GM11168 (cell line): ENCODE results near the gene DCUN1D4.

Experiments used
- in situ Hi-C: fragments of 300-500 bp; cut with MboI; formaldehyde crosslinking; loops from one replicate; pipeline ENCODE4 v1.12.0; 2022; ENCODE audit warnings: low sequenced_read_pairs; ENCODE audit not compliant: unreplicated experiment

Gene DCUN1D4

DNA sequence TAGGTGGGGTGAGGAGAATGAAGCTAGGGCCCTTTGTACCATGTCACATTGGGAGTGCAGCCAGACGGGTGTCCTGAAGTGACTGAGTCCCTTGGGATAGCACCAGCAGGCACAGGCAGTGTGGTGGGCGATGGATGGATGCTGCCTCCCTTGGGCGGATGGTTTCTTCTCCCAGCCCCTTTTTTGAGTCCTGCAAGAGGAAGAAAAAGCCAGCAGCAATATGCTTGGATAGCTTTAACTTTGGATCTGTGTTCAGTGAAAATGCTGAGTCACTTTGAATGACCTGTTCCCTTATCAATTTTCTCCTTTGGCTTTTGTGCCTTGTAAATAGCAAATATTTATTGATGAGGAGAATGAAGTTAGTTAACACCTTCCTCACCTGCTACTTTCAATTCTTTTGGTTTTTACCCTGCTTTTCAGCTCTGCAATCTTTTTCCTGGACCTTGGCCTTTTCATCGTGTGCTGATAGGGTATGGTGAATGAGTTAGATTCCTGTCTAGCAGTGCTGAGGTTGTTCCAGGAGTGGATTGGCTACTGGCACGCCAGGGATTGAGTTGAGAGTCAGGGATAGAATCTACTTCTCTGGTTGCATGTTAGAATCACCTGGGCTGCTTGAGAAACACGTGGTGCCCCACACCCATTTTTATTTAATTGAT lies 10.2 kb downstream of the DCUN1D4 start:
- in situ Hi-C loops, result no loop called here

GRCh38 chr4:51855270-51855669 lies 12.3 kb downstream of the DCUN1D4 start:
- in situ Hi-C loops, result no loop called here

DNA sequence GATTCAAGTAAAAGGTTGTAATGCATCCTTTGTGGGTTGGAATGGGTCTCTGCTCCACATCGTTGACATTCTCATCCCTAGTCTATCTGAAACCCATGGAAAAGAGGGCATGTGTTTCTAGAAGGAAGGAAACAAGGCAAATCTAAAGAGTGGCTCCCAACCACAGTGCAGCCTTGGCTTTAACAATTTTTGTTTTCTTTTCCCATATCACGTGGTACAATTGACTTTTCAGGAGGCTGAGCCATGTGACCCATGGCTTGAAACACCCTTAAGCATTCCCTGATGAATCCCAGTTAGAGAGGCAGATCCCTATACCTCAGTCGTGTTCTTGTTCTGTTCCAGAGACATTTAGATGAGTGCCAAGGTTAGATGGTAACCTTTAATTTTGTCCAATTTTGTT lies 12.8 kb downstream of the DCUN1D4 start:
- in situ Hi-C loops, result no loop called here

DNA sequence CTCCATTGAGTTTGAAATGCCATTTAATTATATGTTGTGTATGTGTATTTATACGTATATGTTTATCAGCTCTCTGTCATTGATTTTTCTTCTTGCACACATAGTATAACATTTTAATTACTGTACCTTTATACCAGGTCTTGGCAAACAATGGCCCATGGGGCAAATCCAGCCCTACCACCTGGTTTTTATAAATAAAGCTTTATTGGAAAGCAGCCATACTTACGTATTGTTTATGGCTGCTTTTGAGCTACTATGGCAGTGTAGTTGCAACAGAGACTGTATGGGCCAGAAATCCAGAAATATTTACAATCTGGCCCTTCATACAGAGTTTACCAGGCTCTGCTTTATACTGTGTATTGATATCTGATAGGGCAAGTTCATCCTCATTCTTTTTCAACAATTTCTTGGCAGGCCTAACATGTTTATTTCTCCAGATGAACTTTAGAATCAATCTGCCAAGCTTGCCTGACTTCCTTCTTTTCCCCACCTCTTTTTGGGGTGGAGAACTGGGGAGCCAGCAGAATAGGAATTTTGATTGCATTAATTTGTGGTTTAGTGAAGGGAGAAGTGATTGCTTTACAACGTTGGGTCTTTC lies 15.8 kb downstream of the DCUN1D4 start:
- in situ Hi-C loops, result no loop called here

DNA sequence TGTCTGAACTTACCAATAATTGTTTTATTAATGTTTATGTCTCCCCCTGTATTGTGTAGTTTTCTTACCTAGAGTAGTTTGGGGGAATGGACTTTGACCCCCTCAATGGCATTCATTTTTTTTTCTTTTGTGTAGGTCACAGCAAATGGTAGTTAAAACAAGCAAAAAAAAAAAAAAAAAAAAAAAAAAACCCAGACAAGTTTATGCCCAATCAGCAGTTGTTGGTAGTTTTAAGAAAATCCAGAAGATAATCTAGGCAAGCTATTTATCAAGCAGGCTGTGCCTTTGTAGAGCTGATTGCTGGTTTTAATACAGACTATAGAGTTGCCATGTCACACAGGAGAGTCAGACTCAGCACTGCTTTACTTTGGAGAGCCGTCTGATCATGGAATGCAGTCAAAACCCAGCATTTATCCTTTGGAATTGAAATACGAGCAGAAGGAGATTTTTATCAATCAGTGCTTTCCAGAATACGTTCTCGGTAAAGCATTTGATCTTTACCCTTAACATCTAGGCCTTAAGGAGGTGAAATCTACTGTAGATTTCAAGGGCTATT lies 16.6 kb downstream of the DCUN1D4 start:
- in situ Hi-C loops, result no loop called here

DNA sequence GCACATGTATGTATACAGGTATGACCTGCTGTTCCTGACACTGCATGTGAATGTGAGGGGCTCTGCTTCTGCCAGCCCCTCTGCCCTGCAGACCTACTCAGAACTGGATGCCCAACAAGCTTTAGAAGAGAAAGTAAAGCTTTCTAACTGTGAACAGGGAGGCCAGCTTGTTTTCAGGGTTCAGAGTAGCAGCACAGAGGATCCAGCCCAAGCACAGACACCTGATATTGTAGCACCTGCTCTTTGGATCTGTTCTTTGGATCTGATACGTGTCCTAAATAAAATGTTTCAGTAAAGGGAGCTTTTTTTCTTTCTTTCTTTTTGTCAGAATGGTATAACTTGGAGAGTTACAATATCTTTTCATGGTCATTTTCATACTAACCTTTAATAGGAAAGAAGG lies 19.2 kb downstream of the DCUN1D4 start:
- in situ Hi-C loops, result no loop called here

- in situ Hi-C loops, result no loop called here
Observed at GRCh38 chr4:51862781-51863180, 19.8 kb downstream of the DCUN1D4 start.

DNA sequence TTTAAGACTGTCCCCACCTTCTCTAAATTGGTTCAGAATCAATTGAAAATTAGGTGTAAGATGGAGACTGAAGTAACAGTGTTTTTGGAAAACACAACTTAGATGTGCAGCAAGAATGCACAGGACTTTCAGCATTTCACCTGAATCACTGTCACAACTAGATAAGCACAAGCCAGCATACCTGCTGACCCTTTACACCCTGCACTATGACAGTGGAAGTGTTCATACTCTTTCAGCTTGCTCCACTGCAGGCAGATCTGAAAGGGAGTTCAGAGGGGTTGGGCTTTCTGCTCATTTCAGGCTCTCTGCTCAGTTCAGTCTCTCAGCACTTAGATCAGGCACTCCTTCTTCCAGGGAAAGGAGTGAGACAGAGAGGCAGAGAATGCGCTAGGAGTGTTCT lies 22.8 kb downstream of the DCUN1D4 start:
- in situ Hi-C loops, result no loop called here

- in situ Hi-C loops, result no loop called here
Observed at GRCh38 chr4:51866835-51867234, 23.9 kb downstream of the DCUN1D4 start.

DNA sequence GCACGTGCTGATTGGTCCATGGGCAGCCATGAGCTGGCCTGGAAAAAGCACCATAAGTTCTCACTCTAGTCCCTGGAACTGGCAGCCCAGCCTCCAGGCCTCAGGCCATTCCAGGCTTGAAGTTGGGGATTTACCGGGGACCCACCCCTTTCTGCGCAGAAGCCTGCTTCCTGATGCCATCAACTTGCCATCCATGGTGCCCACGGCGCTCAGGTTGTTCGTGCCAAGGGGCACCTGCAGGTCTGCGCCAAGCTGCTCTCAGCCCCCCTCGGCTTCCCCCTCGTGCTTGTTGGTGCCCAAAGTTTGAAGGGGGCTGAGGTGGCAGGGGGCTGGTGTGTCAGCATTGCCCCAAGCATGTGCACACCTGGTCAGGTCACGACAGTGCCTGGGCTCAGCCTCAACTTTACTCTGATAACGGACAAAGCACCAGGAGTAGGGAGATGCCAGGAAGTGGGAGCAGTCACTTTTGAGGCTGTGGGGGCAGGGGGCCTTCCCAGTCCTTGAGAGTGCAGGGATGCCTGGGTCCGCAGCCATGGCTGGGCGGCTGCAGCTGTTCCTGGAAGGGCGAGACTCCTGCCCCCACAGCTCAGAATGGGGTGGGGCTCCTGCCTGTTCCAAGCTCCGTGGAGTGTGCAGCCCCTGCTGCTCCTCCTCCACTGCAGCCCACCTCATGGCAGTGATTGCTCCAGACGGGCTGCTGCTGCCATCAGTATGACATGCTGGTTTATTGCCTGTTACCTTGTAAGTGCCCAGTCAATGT lies 24.9 kb downstream of the DCUN1D4 start:
- in situ Hi-C loops, result no loop called here

DNA sequence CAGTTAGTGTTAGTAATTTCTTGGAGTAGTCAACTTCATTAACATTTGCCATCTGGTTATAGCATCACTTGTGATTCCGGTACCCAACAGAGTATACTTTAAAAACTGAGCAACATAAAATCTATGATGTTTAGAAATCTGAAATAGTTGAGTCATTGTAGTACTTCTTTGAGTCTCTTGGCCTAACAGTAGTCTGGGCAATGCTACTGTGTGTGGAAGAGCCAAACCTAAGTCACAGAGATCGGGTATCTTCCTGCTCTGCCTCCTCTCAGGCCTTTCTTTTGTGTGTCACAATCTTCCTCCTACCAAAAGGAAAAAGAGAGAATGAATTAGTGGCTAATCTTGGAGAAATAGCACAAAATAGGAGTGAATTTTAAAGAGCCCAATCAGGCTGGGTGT lies 25.5 kb downstream of the DCUN1D4 start:
- in situ Hi-C loops, result no loop called here

DNA sequence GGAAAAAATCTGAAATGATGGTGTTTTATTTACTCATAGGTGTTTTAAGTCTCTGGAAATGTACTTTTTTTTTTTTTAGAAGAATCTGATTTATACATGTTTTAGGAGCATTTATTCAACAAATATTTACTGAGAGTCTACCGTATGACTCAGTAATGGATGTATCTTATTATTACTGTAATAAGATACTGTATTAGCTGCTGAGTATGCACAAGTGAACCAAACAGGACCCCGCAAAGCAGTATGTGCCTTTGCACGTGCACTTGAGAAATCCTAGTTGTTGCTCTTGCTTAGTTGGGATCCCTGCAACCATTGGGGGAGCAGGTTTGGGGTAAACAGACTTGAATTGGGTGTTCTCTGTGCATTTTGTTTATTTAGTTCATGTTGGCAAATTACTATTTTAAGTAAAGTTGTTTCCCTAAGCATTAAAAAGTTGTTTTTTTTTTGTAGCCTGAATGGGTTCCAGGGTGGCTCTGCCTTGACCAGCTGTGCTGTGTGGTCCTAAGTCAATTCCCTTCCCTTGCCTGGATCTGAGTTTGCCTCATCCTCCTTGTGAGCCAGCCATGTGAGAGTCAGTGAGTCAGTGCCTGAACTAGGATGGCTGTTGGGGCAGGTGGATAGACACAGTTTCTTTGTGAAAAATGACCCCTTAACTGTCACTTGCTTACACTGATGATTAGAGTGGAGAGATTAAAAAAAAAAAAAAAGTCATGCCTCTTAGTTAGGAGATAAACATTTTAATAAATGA lies 27.7 kb downstream of the DCUN1D4 start:
- in situ Hi-C loops, result no loop called here

- in situ Hi-C loops, result no loop called here
Observed at GRCh38 chr4:51872283-51872997, 29.5 kb downstream of the DCUN1D4 start.

- in situ Hi-C loops, result no loop called here
Observed at GRCh38 chr4:51874551-51874950, 31.6 kb downstream of the DCUN1D4 start.

DNA sequence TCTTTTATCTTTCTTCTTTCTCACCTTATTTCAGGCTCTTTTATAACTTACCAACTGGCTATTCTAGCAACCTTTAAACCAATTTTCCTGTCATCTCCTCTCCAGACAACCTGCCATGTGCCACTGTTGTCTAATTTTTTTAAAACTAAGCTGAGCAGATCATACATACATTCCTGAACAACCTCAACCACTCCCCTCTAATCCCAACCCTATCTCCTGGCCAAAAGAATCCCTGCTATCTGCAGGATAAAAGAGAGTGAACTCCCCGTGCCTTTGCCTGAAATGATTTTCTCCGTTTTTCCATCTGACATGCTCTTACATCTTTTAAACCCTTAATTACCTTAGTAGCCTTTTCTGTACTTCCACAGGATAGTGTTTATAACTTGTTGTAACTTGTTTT lies 35.5 kb downstream of the DCUN1D4 start:
- in situ Hi-C loops, result no loop called here

GRCh38 chr4:51880016-51880915 lies 37.3 kb downstream of the DCUN1D4 start:
- in situ Hi-C loops, result no loop called here

GRCh38 chr4:51884055-51884454 lies 41.1 kb downstream of the DCUN1D4 start:
- in situ Hi-C loops, result no loop called here

DNA sequence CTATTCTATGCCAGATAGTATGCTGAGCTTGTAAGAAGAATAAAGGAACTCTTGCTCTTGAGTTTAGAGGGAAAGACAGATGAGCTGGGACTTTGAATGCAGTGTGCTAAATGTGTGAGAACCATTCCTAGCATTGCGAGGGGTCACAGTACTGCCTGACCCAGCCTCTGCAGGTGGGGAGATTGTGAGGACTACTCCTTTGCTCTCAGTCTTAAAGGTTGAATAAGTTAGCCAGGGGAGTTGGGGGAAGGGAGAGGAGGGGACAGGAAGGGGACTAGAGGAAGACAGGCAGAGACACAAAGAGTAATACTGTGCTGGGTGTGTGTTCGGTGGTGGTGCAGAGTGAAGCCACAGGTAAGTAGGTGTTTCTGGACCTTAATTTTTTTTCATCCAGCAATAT lies 41.7 kb downstream of the DCUN1D4 start:
- in situ Hi-C loops, result no loop called here

DNA sequence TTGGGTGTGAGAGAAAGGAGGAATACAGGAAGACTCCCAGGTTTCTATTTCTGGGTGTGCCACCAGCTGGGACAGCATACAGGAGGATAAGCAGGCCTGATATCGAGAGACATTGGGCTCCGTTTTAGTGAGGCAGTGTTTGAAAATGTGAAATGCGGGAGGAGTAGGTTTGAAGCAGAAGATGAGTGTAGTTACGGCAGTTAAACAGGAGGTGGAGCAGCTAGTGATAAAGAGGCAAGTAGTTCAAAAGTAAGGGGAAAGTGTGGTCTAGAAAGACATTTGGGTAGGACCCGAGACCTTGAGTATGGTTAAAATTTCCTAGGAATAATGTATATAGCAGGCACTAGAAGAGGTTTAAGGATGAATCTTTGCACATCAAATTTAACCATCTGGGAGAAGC lies 42.4 kb downstream of the DCUN1D4 start:
- in situ Hi-C loops, result no loop called here
